ENCODE results near the gene GSTP1. TPM values are rescaled to one million over a fixed set of nuclear protein-coding genes. Genes with fewer than 3 reads are reported as not detected.
"Not testable (repeated sequence)": the region's sequence is repeated elsewhere in the genome, so short reads cannot be mapped to it uniquely, and the experiment has no call there.

GSTP1 gene
- total and polyA plus RNA-seq, 2 donors (not counting 1 experiment from before 2014, with no cell fraction given), result 360 to 642 TPM

DNA sequence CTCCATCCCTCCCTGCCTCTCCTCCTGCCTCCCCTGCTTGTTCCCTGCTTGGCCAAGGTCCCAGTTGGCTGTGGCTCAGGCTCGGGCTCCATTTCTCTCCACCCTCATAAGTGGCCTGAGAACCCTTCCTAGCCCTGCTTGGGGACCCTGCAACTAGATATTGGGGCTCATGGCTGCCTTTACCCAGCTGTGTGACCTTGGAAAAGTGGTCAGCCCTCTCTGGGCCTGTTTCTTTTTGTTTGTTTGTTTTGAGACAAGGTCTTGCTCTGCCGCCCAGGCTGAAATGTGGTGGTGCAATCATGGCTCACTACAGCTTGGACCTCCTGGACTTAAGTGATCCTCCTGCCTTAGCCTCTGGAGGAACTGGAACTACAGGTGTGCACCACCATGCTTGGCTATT lies 40.0 kb upstream of the GSTP1 start:
- H3K9me3 ChIP-seq (ENCODE audit: control insufficient read depth, insufficient read depth, low read depth, low read length), result no peaks in the 10 kb centered on the region
- no peaks in the 10 kb centered on the region for H4K20me1 ChIP-seq (ENCODE audit: control insufficient read depth, extremely low read depth, insufficient read depth, low read length)
- no peak overlapping the region for H3K9ac ChIP-seq (ENCODE audit: insufficient read depth, low read length)
- H3K27ac ChIP-seq (ENCODE audit: insufficient read depth, low read length), result no peak overlapping the region
- no peak overlapping the region for H3K4me2 ChIP-seq (ENCODE audit: extremely low read depth, insufficient read depth, low read length)
- no peaks in the 10 kb centered on the region for H3K4me1 ChIP-seq (ENCODE audit: control insufficient read depth, extremely low read depth, insufficient read depth, low read length)
- no peak overlapping the region for H2AFZ ChIP-seq (ENCODE audit: low read length)
- H3K4me3 ChIP-seq (replicated peaks in 1 of 4; ENCODE audit: control extremely low read depth in 1 of 4, insufficient read depth in 1 of 4, low read depth in 3 of 4, low read length in 4 of 4), result no peak overlapping the region
- DNase-seq (ENCODE audit: low read depth in 2 of 2), result no peak
- H3K79me2 ChIP-seq (ENCODE audit: control insufficient read depth, insufficient read depth, low read length), result no peaks in the 10 kb centered on the region
- H3K27me3 ChIP-seq (ENCODE audit: control insufficient read depth, insufficient read depth, low read length), result peaks cover 5% of the 10 kb centered on the region
- H3K36me3 ChIP-seq (ENCODE audit: control insufficient read depth, insufficient read depth, low read length), result no peaks in the 10 kb centered on the region
- TF ChIP-seq, protein P1, sequence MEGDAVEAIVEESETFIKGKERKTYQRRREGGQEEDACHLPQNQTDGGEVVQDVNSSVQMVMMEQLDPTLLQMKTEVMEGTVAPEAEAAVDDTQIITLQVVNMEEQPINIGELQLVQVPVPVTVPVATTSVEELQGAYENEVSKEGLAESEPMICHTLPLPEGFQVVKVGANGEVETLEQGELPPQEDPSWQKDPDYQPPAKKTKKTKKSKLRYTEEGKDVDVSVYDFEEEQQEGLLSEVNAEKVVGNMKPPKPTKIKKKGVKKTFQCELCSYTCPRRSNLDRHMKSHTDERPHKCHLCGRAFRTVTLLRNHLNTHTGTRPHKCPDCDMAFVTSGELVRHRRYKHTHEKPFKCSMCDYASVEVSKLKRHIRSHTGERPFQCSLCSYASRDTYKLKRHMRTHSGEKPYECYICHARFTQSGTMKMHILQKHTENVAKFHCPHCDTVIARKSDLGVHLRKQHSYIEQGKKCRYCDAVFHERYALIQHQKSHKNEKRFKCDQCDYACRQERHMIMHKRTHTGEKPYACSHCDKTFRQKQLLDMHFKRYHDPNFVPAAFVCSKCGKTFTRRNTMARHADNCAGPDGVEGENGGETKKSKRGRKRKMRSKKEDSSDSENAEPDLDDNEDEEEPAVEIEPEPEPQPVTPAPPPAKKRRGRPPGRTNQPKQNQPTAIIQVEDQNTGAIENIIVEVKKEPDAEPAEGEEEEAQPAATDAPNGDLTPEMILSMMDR (conservative IDR thresholded peaks at IDR 0.05 in 1 of 2, IDR thresholded peaks at IDR 0.05 in 1 of 2; ENCODE audit: low read depth in 1 of 2, low read length in 2 of 2), result no peak
- TF ChIP-seq EZH2 (IDR thresholded peaks at IDR 0.05; ENCODE audit: low read length, missing control alignments), result no peak

DNA sequence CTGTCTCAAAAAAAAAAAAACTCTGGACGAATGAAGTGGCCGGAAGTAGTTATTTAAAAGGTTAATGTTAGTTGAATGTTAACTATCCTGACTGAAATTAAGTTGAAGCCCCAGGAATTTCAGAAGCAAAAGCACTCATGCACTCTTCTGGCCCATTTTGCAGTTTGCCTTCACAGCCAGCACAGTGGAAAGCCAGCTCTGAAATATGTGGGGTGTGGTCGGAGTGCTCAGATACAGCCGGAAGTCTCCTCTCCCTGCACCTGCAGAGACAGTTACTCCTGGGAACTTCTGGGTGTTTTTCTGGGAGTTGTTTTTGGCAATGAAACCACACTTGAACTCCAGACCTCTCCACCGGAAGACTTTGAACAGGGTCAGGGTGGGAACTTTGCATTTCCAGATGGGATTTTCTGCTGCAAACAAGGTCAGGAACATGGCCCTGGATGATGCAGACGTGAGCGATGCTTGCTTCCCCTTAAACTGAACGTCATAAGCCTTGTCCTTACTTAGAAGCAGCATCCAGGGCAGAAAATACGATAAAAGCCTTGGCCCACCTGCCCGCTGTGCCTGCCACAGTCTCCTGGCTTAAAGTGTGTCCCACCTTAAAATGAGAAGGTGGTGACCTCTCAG lies 38.9 kb upstream of the GSTP1 start:
- Histone ChIP-seq H3K4me2 (ENCODE audit: extremely low read depth, insufficient read depth, low read length) (no peak overlapping the region), H3K9me3 (ENCODE audit: control insufficient read depth, insufficient read depth, low read depth, low read length) (no peaks in the 10 kb centered on the region), H3K36me3 (ENCODE audit: control insufficient read depth, insufficient read depth, low read length) (no peaks in the 10 kb centered on the region), H3K79me2 (ENCODE audit: control insufficient read depth, insufficient read depth, low read length) (no peaks in the 10 kb centered on the region), H4K20me1 (ENCODE audit: control insufficient read depth, extremely low read depth, insufficient read depth, low read length) (no peaks in the 10 kb centered on the region), H3K27ac (ENCODE audit: insufficient read depth, low read length) (no peak overlapping the region), H3K9ac (ENCODE audit: insufficient read depth, low read length) (no peak overlapping the region), H3K4me1 (ENCODE audit: control insufficient read depth, extremely low read depth, insufficient read depth, low read length) (no peaks in the 10 kb centered on the region), H3K4me3 (replicated peaks in 1 of 4; ENCODE audit: control extremely low read depth in 1 of 4, insufficient read depth in 1 of 4, low read depth in 3 of 4, low read length in 4 of 4) (no peak overlapping the region), H2AFZ (ENCODE audit: low read length) (no peak overlapping the region), H3K27me3 (ENCODE audit: control insufficient read depth, insufficient read depth, low read length) (peaks cover 5% of the 10 kb centered on the region)
- TF ChIP-seq EZH2 (IDR thresholded peaks at IDR 0.05; ENCODE audit: low read length, missing control alignments), result no peak
- TF ChIP-seq, protein P1 (conservative IDR thresholded peaks at IDR 0.05 in 1 of 2, IDR thresholded peaks at IDR 0.05 in 1 of 2; ENCODE audit: low read depth in 1 of 2, low read length in 2 of 2), result no peak
- no peak for DNase-seq (ENCODE audit: low read depth in 2 of 2)

DNA sequence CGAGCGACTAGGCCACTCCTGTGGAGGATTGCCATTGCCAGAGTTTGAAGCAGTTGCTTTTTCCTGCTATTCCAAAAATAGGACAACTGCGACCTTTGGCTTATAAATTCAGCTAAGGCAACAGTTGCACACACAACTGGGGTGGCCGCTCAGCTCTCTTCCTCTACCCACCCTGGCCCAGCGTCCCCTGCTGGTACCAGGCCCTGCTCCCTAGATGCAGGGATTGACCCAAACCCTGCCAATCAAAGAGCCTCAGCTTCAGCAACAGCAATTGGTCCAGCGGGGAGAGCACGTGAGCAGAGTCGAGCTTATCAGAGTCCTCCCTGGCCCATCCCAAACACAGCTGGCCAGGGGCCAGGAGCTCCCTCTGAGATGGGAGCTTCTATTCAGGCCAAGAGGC lies 38.3 kb upstream of the GSTP1 start:
- no peaks in the 10 kb centered on the region for H3K9me3 ChIP-seq (ENCODE audit: control insufficient read depth, insufficient read depth, low read depth, low read length)
- no peaks in the 10 kb centered on the region for H3K36me3 ChIP-seq (ENCODE audit: control insufficient read depth, insufficient read depth, low read length)
- H3K9ac ChIP-seq (ENCODE audit: insufficient read depth, low read length), result no peak overlapping the region
- no peak overlapping the region for H3K4me2 ChIP-seq (ENCODE audit: extremely low read depth, insufficient read depth, low read length)
- H4K20me1 ChIP-seq (ENCODE audit: control insufficient read depth, extremely low read depth, insufficient read depth, low read length), result no peaks in the 10 kb centered on the region
- no peak overlapping the region for H3K27ac ChIP-seq (ENCODE audit: insufficient read depth, low read length)
- H3K4me3 ChIP-seq (replicated peaks in 1 of 4; ENCODE audit: control extremely low read depth in 1 of 4, insufficient read depth in 1 of 4, low read depth in 3 of 4, low read length in 4 of 4), result no peak overlapping the region
- H2AFZ ChIP-seq (ENCODE audit: low read length), result no peak overlapping the region
- TF ChIP-seq, protein P1 (conservative IDR thresholded peaks at IDR 0.05 in 1 of 2, IDR thresholded peaks at IDR 0.05 in 1 of 2; ENCODE audit: low read depth in 1 of 2, low read length in 2 of 2), result no peak
- TF ChIP-seq EZH2 (IDR thresholded peaks at IDR 0.05; ENCODE audit: low read length, missing control alignments), result no peak
- no peak for DNase-seq (ENCODE audit: low read depth in 2 of 2)
- no peaks in the 10 kb centered on the region for H3K4me1 ChIP-seq (ENCODE audit: control insufficient read depth, extremely low read depth, insufficient read depth, low read length)
- H3K27me3 ChIP-seq (ENCODE audit: control insufficient read depth, insufficient read depth, low read length), result peaks cover 5% of the 10 kb centered on the region
- no peaks in the 10 kb centered on the region for H3K79me2 ChIP-seq (ENCODE audit: control insufficient read depth, insufficient read depth, low read length)

DNA sequence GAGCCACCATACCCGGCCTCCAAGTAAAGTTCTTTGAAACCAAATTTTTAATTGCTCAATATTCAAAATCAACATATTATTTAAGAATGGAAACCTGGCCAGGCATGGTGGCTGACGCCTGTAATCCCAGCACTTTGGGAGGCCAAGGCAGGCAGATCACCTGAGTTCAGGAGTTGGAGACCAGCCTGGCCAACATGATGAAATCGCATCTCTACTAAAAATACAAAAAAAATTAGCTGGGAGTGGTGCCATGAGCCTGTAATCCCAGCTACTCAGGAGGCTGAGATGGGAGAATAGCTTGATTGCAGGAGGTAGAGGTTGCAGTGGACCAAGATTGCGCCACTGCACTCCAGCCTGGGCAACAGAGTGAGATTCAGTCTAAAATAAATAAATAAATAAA lies 35.5 kb upstream of the GSTP1 start:
- not testable (repeated sequence) for H3K9ac ChIP-seq (ENCODE audit: insufficient read depth, low read length); H4K20me1 ChIP-seq (ENCODE audit: control insufficient read depth, extremely low read depth, insufficient read depth, low read length); H3K9me3 ChIP-seq (ENCODE audit: control insufficient read depth, insufficient read depth, low read depth, low read length); H3K4me1 ChIP-seq (ENCODE audit: control insufficient read depth, extremely low read depth, insufficient read depth, low read length); H3K36me3 ChIP-seq (ENCODE audit: control insufficient read depth, insufficient read depth, low read length); H3K27me3 ChIP-seq (ENCODE audit: control insufficient read depth, insufficient read depth, low read length); H3K79me2 ChIP-seq (ENCODE audit: control insufficient read depth, insufficient read depth, low read length); H3K4me3 ChIP-seq (replicated peaks in 1 of 4; ENCODE audit: control extremely low read depth in 1 of 4, insufficient read depth in 1 of 4, low read depth in 3 of 4, low read length in 4 of 4); DNase-seq (ENCODE audit: low read depth in 2 of 2); H3K27ac ChIP-seq (ENCODE audit: insufficient read depth, low read length); H3K4me2 ChIP-seq (ENCODE audit: extremely low read depth, insufficient read depth, low read length); H2AFZ ChIP-seq (ENCODE audit: low read length)
